ENCODE data around the gene CCT2.

The CCT2 gene

DNA sequence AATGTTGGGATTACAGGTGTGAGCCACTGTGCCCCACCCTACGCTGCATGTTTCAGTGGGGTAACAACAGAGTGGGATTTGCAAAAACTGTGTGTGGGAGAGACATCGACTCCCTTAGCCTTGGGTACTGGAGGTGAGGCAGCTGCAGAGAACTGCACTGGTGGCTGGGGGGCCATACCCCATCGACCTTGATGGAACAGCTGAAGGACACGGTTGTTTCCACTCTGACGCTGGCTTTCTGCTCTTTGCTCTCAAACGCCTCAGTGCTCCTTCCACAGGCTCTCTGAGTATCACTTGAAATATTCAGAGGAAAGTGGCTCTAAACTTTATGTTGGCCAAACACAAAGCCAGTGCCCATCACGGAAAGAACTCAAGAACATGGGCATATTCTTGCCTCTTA lies 56.3 kb downstream of the CCT2 start:
- Histone ChIP-seq H2AFZ (ENCODE audit: low read length, unreplicated experiment) (no peak overlapping the region), H3K4me1 (ENCODE audit: control insufficient read depth, insufficient read depth, low read length, unreplicated experiment) (no peaks in the 10 kb centered on the region), H3K27ac (ENCODE audit: low read depth, low read length) (no peak overlapping the region), H3K79me2 (ENCODE audit: control insufficient read depth, insufficient read depth, low read length, unreplicated experiment) (no peaks in the 10 kb centered on the region), H3K36me3 (ENCODE audit: insufficient read depth, low read length) (no peaks in the 10 kb centered on the region), H3K27me3 (ENCODE audit: insufficient read depth, low read length) (no peaks in the 10 kb centered on the region), H3K4me3 (ENCODE audit: low read depth, low read length) (no peak overlapping the region)

DNA sequence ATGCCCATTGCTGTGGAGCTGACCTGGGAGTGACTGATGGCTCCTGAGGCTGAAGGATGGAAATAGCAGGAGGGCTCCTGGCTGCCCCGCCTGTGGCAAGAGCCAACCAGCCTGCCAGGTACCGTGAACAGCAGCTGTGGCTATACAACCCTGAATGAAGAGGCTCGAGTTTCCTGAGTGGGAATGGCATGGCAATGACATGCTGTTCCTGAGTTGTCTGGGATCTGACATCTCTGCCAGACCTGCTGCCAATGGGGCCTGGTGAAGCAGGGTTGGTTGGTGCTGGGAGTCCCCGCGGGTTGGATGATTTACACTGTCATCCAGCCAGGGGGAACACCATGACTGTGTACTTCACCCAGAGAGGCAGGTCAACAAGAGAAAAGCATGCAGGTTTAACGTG lies 57.3 kb downstream of the CCT2 start:
- Histone ChIP-seq H3K4me3 (ENCODE audit: low read depth, low read length) (no peak overlapping the region), H3K27ac (ENCODE audit: low read depth, low read length) (no peak overlapping the region), H3K36me3 (ENCODE audit: insufficient read depth, low read length) (no peaks in the 10 kb centered on the region), H3K4me1 (ENCODE audit: control insufficient read depth, insufficient read depth, low read length, unreplicated experiment) (no peaks in the 10 kb centered on the region), H2AFZ (ENCODE audit: low read length, unreplicated experiment) (no peak overlapping the region), H3K27me3 (ENCODE audit: insufficient read depth, low read length) (no peaks in the 10 kb centered on the region), H3K79me2 (ENCODE audit: control insufficient read depth, insufficient read depth, low read length, unreplicated experiment) (no peaks in the 10 kb centered on the region)

DNA sequence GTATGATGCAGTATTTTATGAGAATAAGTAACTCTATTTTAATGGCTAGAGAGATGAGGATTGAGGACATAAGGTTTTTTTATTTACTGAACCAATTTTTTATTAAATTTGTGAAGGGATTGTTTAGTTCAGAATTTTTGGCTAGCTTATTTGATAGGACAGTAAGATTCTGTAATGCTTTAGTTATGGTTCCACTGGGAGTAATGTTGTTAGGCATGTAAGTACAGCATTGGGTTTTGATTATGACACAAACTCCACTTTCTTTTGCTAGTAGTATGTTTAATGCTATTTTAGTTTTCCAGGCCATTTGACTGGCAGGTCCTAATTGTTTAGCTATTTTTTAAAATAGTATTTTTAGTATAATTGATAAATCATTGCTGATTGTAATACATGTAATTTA lies 59.3 kb downstream of the CCT2 start:
- Histone ChIP-seq H3K4me3 (ENCODE audit: low read depth, low read length) (no peak overlapping the region), H2AFZ (ENCODE audit: low read length, unreplicated experiment) (no peak overlapping the region), H3K4me1 (ENCODE audit: control insufficient read depth, insufficient read depth, low read length, unreplicated experiment) (peaks cover 9% of the 10 kb centered on the region), H3K36me3 (ENCODE audit: insufficient read depth, low read length) (no peaks in the 10 kb centered on the region), H3K27ac (ENCODE audit: low read depth, low read length) (no peak overlapping the region), H3K27me3 (ENCODE audit: insufficient read depth, low read length) (no peaks in the 10 kb centered on the region), H3K79me2 (ENCODE audit: control insufficient read depth, insufficient read depth, low read length, unreplicated experiment) (no peaks in the 10 kb centered on the region)

DNA sequence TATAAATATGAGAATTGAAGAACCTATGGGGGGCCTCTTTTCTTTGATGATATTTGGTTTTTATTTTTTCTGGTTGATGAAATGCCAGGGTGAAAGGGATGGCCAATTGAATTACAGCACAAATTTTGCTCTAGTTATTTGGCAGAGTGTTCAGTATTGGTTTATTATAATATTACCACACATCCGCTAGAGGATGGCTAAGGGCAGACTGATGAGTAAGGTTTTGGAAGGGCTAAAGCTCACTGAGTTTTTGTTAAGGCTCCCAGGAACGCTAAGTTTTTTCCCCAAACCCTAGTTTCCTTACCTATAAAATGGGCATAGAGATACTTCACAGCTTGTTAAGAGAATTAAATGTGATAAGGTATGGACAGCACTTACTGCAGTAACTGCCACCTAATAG lies 59.8 kb downstream of the CCT2 start:
- Histone ChIP-seq H2AFZ (ENCODE audit: low read length, unreplicated experiment) (no peak overlapping the region), H3K79me2 (ENCODE audit: control insufficient read depth, insufficient read depth, low read length, unreplicated experiment) (no peaks in the 10 kb centered on the region), H3K27ac (ENCODE audit: low read depth, low read length) (no peak overlapping the region), H3K36me3 (ENCODE audit: insufficient read depth, low read length) (no peaks in the 10 kb centered on the region), H3K4me1 (ENCODE audit: control insufficient read depth, insufficient read depth, low read length, unreplicated experiment) (peaks cover 9% of the 10 kb centered on the region), H3K4me3 (ENCODE audit: low read depth, low read length) (no peak overlapping the region), H3K27me3 (ENCODE audit: insufficient read depth, low read length) (no peaks in the 10 kb centered on the region)

DNA sequence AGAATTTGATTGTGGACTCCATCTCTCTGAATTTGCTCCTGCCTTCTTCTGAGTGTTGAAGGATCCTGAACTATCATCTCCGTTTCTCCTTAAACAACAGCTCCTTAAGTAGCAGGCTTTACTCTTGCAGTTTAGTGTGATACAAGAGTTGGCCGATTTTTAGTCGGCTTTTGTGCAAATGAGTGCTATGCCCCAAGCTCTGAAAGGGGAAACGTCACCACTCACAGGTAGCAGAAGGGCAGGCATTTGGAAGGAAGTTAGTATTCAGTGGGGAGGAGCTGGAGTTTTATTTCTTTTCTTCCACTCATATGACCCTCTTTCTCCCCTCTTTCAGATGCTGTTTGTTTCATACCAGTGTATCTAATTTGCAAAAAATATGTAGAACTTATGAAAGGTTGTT lies 61.9 kb downstream of the CCT2 start:
- Histone ChIP-seq H3K36me3 (ENCODE audit: insufficient read depth, low read length) (no peaks in the 10 kb centered on the region), H3K27ac (ENCODE audit: low read depth, low read length) (no peak overlapping the region), H3K79me2 (ENCODE audit: control insufficient read depth, insufficient read depth, low read length, unreplicated experiment) (no peaks in the 10 kb centered on the region), H3K27me3 (ENCODE audit: insufficient read depth, low read length) (no peaks in the 10 kb centered on the region), H3K4me3 (ENCODE audit: low read depth, low read length) (no peak overlapping the region), H2AFZ (ENCODE audit: low read length, unreplicated experiment) (no peak overlapping the region), H3K4me1 (ENCODE audit: control insufficient read depth, insufficient read depth, low read length, unreplicated experiment) (peaks cover 9% of the 10 kb centered on the region)

DNA sequence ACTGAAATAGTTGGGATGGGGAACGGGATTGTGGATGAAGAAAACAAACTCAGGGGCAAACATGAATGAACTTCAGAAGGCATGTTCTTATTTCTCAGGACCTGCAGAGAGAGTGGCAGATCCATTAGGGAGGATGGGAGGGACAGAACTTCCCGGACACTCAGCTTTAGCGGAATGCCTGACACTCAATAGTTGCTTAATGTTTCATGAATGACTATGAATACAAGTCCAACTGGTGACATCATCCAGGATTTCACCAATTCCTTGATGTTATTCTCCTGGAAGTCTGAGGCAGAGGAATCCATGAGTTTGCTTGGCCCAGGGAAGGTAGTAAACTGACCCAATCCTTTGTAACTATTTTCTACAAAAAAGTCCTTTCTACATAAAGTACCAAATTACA lies 63.2 kb downstream of the CCT2 start:
- no peak overlapping the region for H2AFZ ChIP-seq (ENCODE audit: low read length, unreplicated experiment)
- H3K4me1 ChIP-seq (ENCODE audit: control insufficient read depth, insufficient read depth, low read length, unreplicated experiment): peaks cover 9% of the 10 kb centered on the region
- no peaks in the 10 kb centered on the region for H3K27me3 ChIP-seq (ENCODE audit: insufficient read depth, low read length)
- no peaks in the 10 kb centered on the region for H3K79me2 ChIP-seq (ENCODE audit: control insufficient read depth, insufficient read depth, low read length, unreplicated experiment)
- H3K36me3 ChIP-seq (ENCODE audit: insufficient read depth, low read length): no peaks in the 10 kb centered on the region
- no peak overlapping the region for H3K27ac ChIP-seq (ENCODE audit: low read depth, low read length)
- no peak overlapping the region for H3K4me3 ChIP-seq (ENCODE audit: low read depth, low read length)

DNA sequence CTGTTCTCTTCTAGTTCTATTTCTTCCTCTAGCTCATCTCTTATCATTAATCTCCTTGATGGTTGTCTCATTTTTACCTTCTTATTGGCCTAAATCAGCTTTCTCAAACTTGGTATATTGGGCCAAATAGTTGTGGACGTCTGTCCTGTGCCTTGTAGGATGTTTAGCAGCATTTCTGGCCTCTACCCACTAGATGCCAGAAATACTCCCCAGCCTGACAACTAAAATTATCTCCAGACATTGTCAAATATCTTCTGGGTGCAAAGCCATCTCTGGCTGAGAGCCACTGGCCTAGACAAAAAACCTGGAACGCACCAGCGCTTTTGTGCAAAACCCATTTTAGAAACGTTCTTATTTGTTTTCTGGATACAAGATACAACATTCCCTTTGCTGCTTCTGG lies 64.3 kb downstream of the CCT2 start:
- no peak overlapping the region for H3K27ac ChIP-seq (ENCODE audit: low read depth, low read length)
- no peak overlapping the region for H3K4me3 ChIP-seq (ENCODE audit: low read depth, low read length)
- H3K36me3 ChIP-seq (ENCODE audit: insufficient read depth, low read length): no peaks in the 10 kb centered on the region
- H3K4me1 ChIP-seq (ENCODE audit: control insufficient read depth, insufficient read depth, low read length, unreplicated experiment): peaks cover 9% of the 10 kb centered on the region
- H3K27me3 ChIP-seq (ENCODE audit: insufficient read depth, low read length): no peaks in the 10 kb centered on the region
- no peaks in the 10 kb centered on the region for H3K79me2 ChIP-seq (ENCODE audit: control insufficient read depth, insufficient read depth, low read length, unreplicated experiment)
- H2AFZ ChIP-seq (ENCODE audit: low read length, unreplicated experiment): no peak overlapping the region

Measured in ACC112 (cell line).